H1 (cell line): ENCODE measurements around the gene SPECC1. TPM values are rescaled to one million over a fixed set of nuclear protein-coding genes. Genes with fewer than 3 reads are reported as not detected.

Experiments used
- CTCF ChIA-PET: fragments of 300-600 bp; sonication (Branson Sonifier 250); formaldehyde crosslinking; loops from one replicate; lab custom pipeline; 2021; ENCODE audit not compliant: partially characterized antibody; lab: Charles Lee
- POLR2A ChIA-PET: fragments of 300-600 bp; sonication (Branson Sonifier 250); formaldehyde crosslinking; loops from one replicate; lab custom pipeline; 2021; ENCODE audit warnings: inconsistent platforms; ENCODE audit not compliant: partially characterized antibody; lab: Charles Lee
- DNase-seq, 2 experiments: peaks; one replicate each; pipeline versions ENCODE4 v3.0.0 to v3.0.0-alpha.2; 2010 to 2022; ENCODE audit warnings: low spot score in 2 of 2, low read depth in 1 of 2, mixed read lengths in 1 of 2
- FAIRE-seq: peaks from 2 replicates; lab custom pipeline; 2011; peaks lifted over from hg19 to GRCh38; lab: Jason Lieb, UNC
- H2AFZ ChIP-seq: 2 replicates; pipeline ENCODE4 v1.8.1; 2012; ENCODE audit warnings: low read length, inconsistent platforms
- H2AK5ac ChIP-seq: 2 replicates; pipeline ENCODE4 v1.6.1; 2013; ENCODE audit warnings: low read depth, low read length
- H2BK120ac ChIP-seq: replicated peaks from 2 replicates; pipeline ENCODE3; 2013; ENCODE audit warnings: low read depth, low read length, inconsistent platforms
- H2BK12ac ChIP-seq: 2 replicates; pipeline ENCODE4 v1.6.1; 2013; ENCODE audit warnings: low read depth, low read length
- H2BK15ac ChIP-seq: 2 replicates; pipeline ENCODE4 v1.6.1; 2013; ENCODE audit warnings: low read length
- H2BK20ac ChIP-seq: 2 replicates; pipeline ENCODE4 v1.6.1; 2013; ENCODE audit warnings: low read length
- H2BK5ac ChIP-seq: 2 replicates; pipeline ENCODE4 v1.6.1; 2013; ENCODE audit warnings: low read depth, low read length
- H3K14ac ChIP-seq: 2 replicates; pipeline ENCODE4 v1.6.1; 2013; ENCODE audit warnings: inconsistent platforms; ENCODE audit not compliant: insufficient read length
- H3K18ac ChIP-seq: 2 replicates; pipeline ENCODE4 v1.6.1; 2013; ENCODE audit warnings: low read length; ENCODE audit errors: extremely low read depth
- H3K23ac ChIP-seq: 2 replicates; pipeline ENCODE4 v1.6.1; 2013; ENCODE audit warnings: inconsistent platforms; ENCODE audit not compliant: insufficient read length
- H3K23me2 ChIP-seq: 2 replicates; pipeline ENCODE4 v1.6.1; 2013; ENCODE audit warnings: low read depth, low read length
- H3K27ac ChIP-seq: 2 replicates; pipeline ENCODE4 v1.6.1; 2011; ENCODE audit warnings: low read depth, low read length, inconsistent platforms
- H3K27me3 ChIP-seq, 4 experiments: replicated peaks in 1 of 4; 1 replicate in 1 of 4; 2 replicates in 3 of 4; pipeline versions ENCODE4 v1.6.1 to v1.8.1; 2011 to 2013; ENCODE audit warnings: low read length in 3 of 4, mild to moderate bottlenecking in 3 of 4, inconsistent platforms in 2 of 4, mixed read lengths in 2 of 4, moderate library complexity in 1 of 4; ENCODE audit not compliant: control insufficient read depth in 3 of 4, insufficient read depth in 3 of 4; ENCODE audit errors: extremely low read depth in 1 of 4
- H3K36me3 ChIP-seq, 4 experiments: 2 replicates each; pipeline versions ENCODE4 v1.6.1 to v1.8.1; 2011 to 2013; ENCODE audit warnings: mild to moderate bottlenecking in 4 of 4, low read length in 3 of 4, moderate library complexity in 2 of 4, control low read depth in 1 of 4, inconsistent platforms in 1 of 4; ENCODE audit not compliant: insufficient read depth in 4 of 4, control insufficient read depth in 2 of 4
- H3K4ac ChIP-seq: replicated peaks from 2 replicates; pipeline ENCODE3; 2013; ENCODE audit warnings: low read length, low read depth, mixed read lengths, inconsistent platforms; ENCODE audit not compliant: insufficient read length
- H3K4me1 ChIP-seq, 4 experiments: replicated peaks in 1 of 4; 1 replicate in 1 of 4; 2 replicates in 3 of 4; pipeline versions ENCODE4 v1.6.1 to v1.8.1; 2011 to 2013; ENCODE audit warnings: low read length in 3 of 4, inconsistent platforms in 2 of 4, mixed read lengths in 1 of 4; ENCODE audit not compliant: insufficient read depth in 4 of 4, control insufficient read depth in 3 of 4
- H3K4me2 ChIP-seq, 2 experiments: 2 replicates each; pipeline versions ENCODE4 v1.6.1 to v1.8.1; 2011 to 2013; ENCODE audit warnings: low read depth in 2 of 2, low read length in 2 of 2, control low read depth in 1 of 2, inconsistent platforms in 1 of 2, mild to moderate bottlenecking in 1 of 2; ENCODE audit not compliant: insufficient read depth in 1 of 2
- H3K4me3 ChIP-seq, 4 experiments: fragments of 200-600, 300-600 bp in 1 of 4; sonication (generic), shearing (Covaris generic), sonication (Bioruptor Twin) in 1 of 4; 2 replicates each; pipeline versions ENCODE4 v1.5.1 to v1.8.1; 2011 to 2016; ENCODE audit warnings: low read length in 4 of 4, low read depth in 3 of 4, control low read depth in 2 of 4, inconsistent platforms in 2 of 4, mild to moderate bottlenecking in 2 of 4, mixed read lengths in 1 of 4, moderate library complexity in 1 of 4; ENCODE audit not compliant: insufficient read depth in 2 of 4; ENCODE audit errors: extremely low read depth in 1 of 4
- H3K56ac ChIP-seq: replicated peaks from 2 replicates; pipeline ENCODE3; 2013; ENCODE audit warnings: low read depth, mild to moderate bottlenecking, mixed read lengths, low read length, inconsistent platforms; ENCODE audit not compliant: insufficient read length
- H3K79me1 ChIP-seq: 2 replicates; pipeline ENCODE4 v1.6.1; 2013; ENCODE audit warnings: low read depth, low read length, control low read depth
- H3K79me2 ChIP-seq, 2 experiments: 2 replicates each; pipeline versions ENCODE4 v1.6.1 to v1.8.1; 2012 to 2013; ENCODE audit warnings: low read length in 2 of 2, mild to moderate bottlenecking in 2 of 2, inconsistent platforms in 1 of 2; ENCODE audit not compliant: insufficient read depth in 2 of 2, control insufficient read depth in 1 of 2
- H3K9ac ChIP-seq, 4 experiments: replicated peaks in 1 of 4; 1 replicate in 1 of 4; 2 replicates in 3 of 4; pipeline versions ENCODE4 v1.6.1 to v1.8.1; 2011 to 2013; ENCODE audit warnings: low read depth in 3 of 4, low read length in 3 of 4, control low read depth in 2 of 4, mild to moderate bottlenecking in 2 of 4, moderate library complexity in 2 of 4, inconsistent platforms in 1 of 4; ENCODE audit errors: extremely low read depth in 1 of 4
- H3K9me3 ChIP-seq, 2 experiments: 2 replicates each; pipeline versions ENCODE4 v1.6.1 to v1.8.1; 2012 to 2013; ENCODE audit warnings: mild to moderate bottlenecking in 2 of 2, moderate library complexity in 2 of 2, control low read depth in 1 of 2, inconsistent platforms in 1 of 2, low read depth in 1 of 2, low read length in 1 of 2, mixed read lengths in 1 of 2; ENCODE audit not compliant: insufficient read depth in 2 of 2
- H4K20me1 ChIP-seq, 2 experiments: replicated peaks in 1 of 2; 2 replicates each; pipeline versions ENCODE3 to v1.8.1; 2011 to 2013; ENCODE audit warnings: inconsistent platforms in 2 of 2, low read length in 2 of 2, mild to moderate bottlenecking in 1 of 2; ENCODE audit not compliant: insufficient read depth in 2 of 2, control insufficient read depth in 1 of 2
- H4K5ac ChIP-seq: 2 replicates; pipeline ENCODE4 v1.6.1; 2013; ENCODE audit warnings: low read length, low read depth, mixed read lengths, inconsistent platforms; ENCODE audit not compliant: insufficient read length
- H4K8ac ChIP-seq: 2 replicates; pipeline ENCODE4 v1.8.0; 2013; ENCODE audit warnings: mild to moderate bottlenecking, moderate library complexity, low read length, inconsistent platforms; ENCODE audit not compliant: insufficient read depth; ENCODE audit errors: extremely low read depth
- H4K91ac ChIP-seq: replicated peaks from 2 replicates; pipeline ENCODE3; 2013; ENCODE audit warnings: low read length, mixed read lengths, inconsistent platforms; ENCODE audit not compliant: insufficient read length
- ASH2L ChIP-seq: fragments of 200-600, 300-600 bp; sonication (generic); IDR thresholded peaks from one replicate; pipeline ENCODE4 v1.7.1; 2017; ENCODE audit warnings: low read length
- ATF3 ChIP-seq: IDR thresholded peaks from 2 replicates; pipeline ENCODE4 v1.6.1; 2011; ENCODE audit warnings: low read depth, mild to moderate bottlenecking, low read length; ENCODE audit not compliant: insufficient read depth
- BRCA1 ChIP-seq: IDR thresholded peaks from 2 replicates; pipeline ENCODE4 v1.6.1; 2012; ENCODE audit warnings: low read depth, low read length, improper control_type of control experiment
- CBX8 ChIP-seq: fragments of 300-800, 300-1000 bp; sonication (generic); IDR thresholded peaks from 2 replicates; pipeline ENCODE4 v1.7.1; 2016; ENCODE audit warnings: low read depth, low read length, borderline replicate concordance
- EZH2 ChIP-seq: fragments of 200-600 bp; sonication (generic); IDR thresholded peaks from 2 replicates; pipeline ENCODE4 v1.7.1; 2012; ENCODE audit warnings: low read depth, mild to moderate bottlenecking, moderate library complexity, low read length, inconsistent platforms; ENCODE audit not compliant: severe bottlenecking
- GTF2F1 ChIP-seq: IDR thresholded peaks from 2 replicates; pipeline ENCODE4 v1.6.1; 2012; ENCODE audit warnings: low read depth, low read length, improper control_type of control experiment, borderline replicate concordance
- HDAC6 ChIP-seq: IDR thresholded peaks from one replicate; pipeline ENCODE4 v1.7.1; 2012; ENCODE audit warnings: low read depth, mild to moderate bottlenecking, inconsistent platforms, low read length, moderate library complexity
- JUND ChIP-seq: IDR thresholded peaks from 2 replicates; pipeline ENCODE4 v1.6.1; 2011; ENCODE audit warnings: mild to moderate bottlenecking, improper control_type of control experiment, low read length
- POU5F1 ChIP-seq: IDR thresholded peaks from 2 replicates; pipeline ENCODE4 v1.6.1; 2011; ENCODE audit warnings: low read depth, mild to moderate bottlenecking, low read length, moderate library complexity
- RXRA ChIP-seq: IDR thresholded peaks from 2 replicates; pipeline ENCODE4 v1.6.1; 2011; ENCODE audit warnings: low read depth, mild to moderate bottlenecking, low read length, moderate library complexity; ENCODE audit not compliant: insufficient read depth
- SP1 ChIP-seq: IDR thresholded peaks from 2 replicates; pipeline ENCODE4 v1.6.1; 2011; ENCODE audit warnings: low read depth, low read length
- SP4 ChIP-seq: IDR thresholded peaks from 2 replicates; pipeline ENCODE4 v1.6.1; 2012; ENCODE audit warnings: low read length, inconsistent platforms
- SRF ChIP-seq: IDR thresholded peaks from 2 replicates; pipeline ENCODE4 v1.6.1; 2011; ENCODE audit warnings: mild to moderate bottlenecking, low read depth, low read length, moderate library complexity
- SUZ12 ChIP-seq: fragments of 200-600 bp; sonication (generic); IDR thresholded peaks from 2 replicates; pipeline ENCODE4 v1.6.1; 2012; ENCODE audit warnings: mild to moderate bottlenecking, inconsistent platforms, low read length, moderate library complexity, mixed read lengths
- TBP ChIP-seq: IDR thresholded peaks from 2 replicates; pipeline ENCODE4 v1.6.1; 2011; ENCODE audit warnings: low read depth, low read length, improper control_type of control experiment
- WGBS, 2 experiments: shearing (Covaris generic) in 1 of 2; methylation state at CpG; one replicate each; pipeline versions ENCODE4 v1.1.6 to v1.1.7; 2013 to 2015; ENCODE audit warnings: low lambda C conversion rate in 2 of 2, mixed read lengths in 2 of 2, inconsistent platforms in 1 of 2, low coverage in 1 of 2, missing lambda C conversion rate in 1 of 2; ENCODE audit not compliant: insufficient replicate concordance in 2 of 2, insufficient coverage in 1 of 2, insufficient read length in 1 of 2; ENCODE audit errors: extremely low coverage in 1 of 2, missing lambda C conversion rate in 1 of 2; 5-methylcytosine and 5-hydroxymethylcytosine counted together
- polyA plus RNA-seq, 7 experiments: library from polyadenylated mRNA; depleted of rRNA in 3 of 7; stranded (reverse) in 5 of 7; unstranded in 2 of 7; fragments of >200 nt in 5 of 7; fragments of 200-250 nt in 2 of 7; gene quantifications; 1 replicate in 5 of 7; 2 replicates in 1 of 7; 4 replicates in 1 of 7; pipeline versions ENCODE4 v1.2.1 to v1.2.3, GENCODE V29; 2011 to 2013; ENCODE audit warnings: missing spikeins in 2 of 7, mixed read lengths in 2 of 7
- total RNA-seq: library from RNA; stranded (reverse); fragmentation: NEBNext Ultra II Directional; extraction: Animal tissue kit (Norgen Biotek cat#: 25700); gene quantifications from 2 replicates; pipeline ENCODE4 v1.2.1, GENCODE V29; 2021

The SPECC1 gene
- total and polyA plus RNA-seq, 2 of the 8 experiments (the other 6 are each of a cell fraction or from before 2014, with no cell fraction given): 35.8 to 87.9 TPM

GRCh38 chr17:20314834-20315233 lies 305.7 kb downstream of the SPECC1 start:
- no peak overlapping the region for H3K14ac ChIP-seq
- 94% methylated on average over 8 of the region's 8 CpGs; no CpG with 5 or more reads in 1 of the 2 experiments for WGBS, 2 experiments
- no peaks in the 10 kb centered on the region for H3K79me2 ChIP-seq
- ChIA-PET POLR2A (interaction anchor here (1.1 to 1.2 kb wide), 2 partner anchors 21 to 60 kb away, joined by 3 to 7 read pairs; no protein-coding TSS in a partner anchor), CTCF (interaction anchor here (0.6 to 2.5 kb wide), 3 partner anchors 88 to 495 kb away, joined by 3 to 14 read pairs (median 3); no protein-coding TSS in a partner anchor)
- H4K8ac ChIP-seq: no peak overlapping the region
- H3K79me1 ChIP-seq: no peaks in the 10 kb centered on the region
- no peak overlapping the region for H2BK120ac ChIP-seq
- DNase-seq (no peak), FAIRE-seq (no peak)
- no peak overlapping the region for H3K4me3 ChIP-seq
- peaks cover 0 to 2% of the 10 kb centered on the region in 2 experiments for H4K20me1 ChIP-seq
- H4K91ac ChIP-seq: no peak overlapping the region
- H3K23ac ChIP-seq: no peak overlapping the region
- H2BK5ac ChIP-seq: no peak overlapping the region
- H2AK5ac ChIP-seq: no peak overlapping the region
- no peak overlapping the region for H3K4me2 ChIP-seq
- no peak overlapping the region for H2BK20ac ChIP-seq
- H3K9me3 ChIP-seq: no peaks in the 10 kb centered on the region
- no peaks in the 10 kb centered on the region for H3K27me3 ChIP-seq
- no peak overlapping the region for H4K5ac ChIP-seq
- no peaks in the 10 kb centered on the region for H3K23me2 ChIP-seq
- no peak overlapping the region for H2AFZ ChIP-seq
- H3K4me1 ChIP-seq: no peaks in the 10 kb centered on the region; a peak in 2 of 7 replicates
- H3K27ac ChIP-seq: no peak overlapping the region
- peaks cover 0 to 12% (median 4%) of the 10 kb centered on the region in 4 experiments; a peak in 3 of 8 replicates for H3K36me3 ChIP-seq
- no peak overlapping the region for H3K18ac ChIP-seq
- no peak overlapping the region for H3K56ac ChIP-seq
- no peak overlapping the region for H2BK12ac ChIP-seq
- H3K4ac ChIP-seq: no peak overlapping the region
- no peak overlapping the region for H3K9ac ChIP-seq
- no peak overlapping the region for H2BK15ac ChIP-seq
- TF ChIP-seq ATF3: no peak
- TF ChIP-seq POU5F1: no peak
- no peak for TF ChIP-seq GTF2F1
- no peak for TF ChIP-seq CBX8
- TF ChIP-seq RXRA: no peak
- no peak for TF ChIP-seq HDAC6
- no peak for TF ChIP-seq SUZ12
- no peak for TF ChIP-seq SP4
- TF ChIP-seq EZH2: no peak
- TF ChIP-seq SP1: no peak
- TF ChIP-seq SRF: no peak
- no peak for TF ChIP-seq BRCA1
- TF ChIP-seq ASH2L: no peak
- TF ChIP-seq JUND: no peak
- TF ChIP-seq TBP: no peak
